PFSK-1 (cell line): ENCODE results near the gene LYPD6.

Experiments used
- FOXP2 ChIP-seq: optimal IDR thresholded peaks from 2 replicates; pipeline ENCODE3; 2011; ENCODE audit warnings: borderline replicate concordance, control low read depth, inconsistent platforms; ENCODE audit not compliant: insufficient read depth; ENCODE audit errors: extremely low read length, extremely low read depth
- POLR2AphosphoS5 ChIP-seq: IDR thresholded peaks from 2 replicates; pipeline ENCODE4 v1.6.1; 2012; ENCODE audit warnings: low read depth, mild to moderate bottlenecking, control low read depth, low read length, moderate library complexity
- REST ChIP-seq, 2 experiments: IDR thresholded peaks; 2 replicates each; pipeline versions ENCODE4 v1.6.1 to v1.8.0; 2011 to 2012; ENCODE audit warnings: low read depth in 2 of 2, low read length in 2 of 2, control low read depth in 1 of 2, inconsistent platforms in 1 of 2, mild to moderate bottlenecking in 1 of 2, moderate library complexity in 1 of 2; ENCODE audit not compliant: insufficient read depth in 1 of 2
- SIN3A ChIP-seq: IDR thresholded peaks from 2 replicates; pipeline ENCODE4 v1.6.1; 2012; ENCODE audit warnings: mild to moderate bottlenecking, low read length, moderate library complexity, borderline replicate concordance; ENCODE audit not compliant: insufficient read depth
- TAF1 ChIP-seq: IDR thresholded peaks from 2 replicates; pipeline ENCODE4 v1.6.1; 2012; ENCODE audit warnings: low read length, control low read depth, borderline replicate concordance; ENCODE audit not compliant: insufficient read depth

The LYPD6 gene

GRCh38 chr2:149296031-149296430 lies 34.4 kb upstream of the LYPD6 start:
- no peak for TF ChIP-seq TAF1
- TF ChIP-seq POLR2AphosphoS5: no peak
- no peak for TF ChIP-seq FOXP2

GRCh38 chr2:149307014-149307413 lies 23.4 kb upstream of the LYPD6 start:
- TF ChIP-seq TAF1: no peak
- no peak for TF ChIP-seq POLR2AphosphoS5
- TF ChIP-seq REST (IDR thresholded peaks at IDR 0.05; ENCODE audit: insufficient read depth in 1 of 2, low read depth in 2 of 2, low read length in 2 of 2): no peak
- no peak for TF ChIP-seq FOXP2
- no peak for TF ChIP-seq SIN3A

- TF ChIP-seq TAF1: no peak
These were observed 20.0 kb upstream of the LYPD6 start for GRCh38 chr2:149310349-149310748.

GRCh38 chr2:149312039-149312438 lies 18.3 kb upstream of the LYPD6 start:
- TF ChIP-seq REST (IDR thresholded peaks at IDR 0.05; ENCODE audit: insufficient read depth in 1 of 2, low read depth in 2 of 2, low read length in 2 of 2) (no peak), FOXP2 (no peak), SIN3A (no peak), TAF1 (no peak), POLR2AphosphoS5 (no peak)

- TF ChIP-seq REST (IDR thresholded peaks at IDR 0.05; ENCODE audit: insufficient read depth in 1 of 2, low read depth in 2 of 2, low read length in 2 of 2) (no peak), TAF1 (no peak)
These were observed 16.8 kb upstream of the LYPD6 start for GRCh38 chr2:149313512-149313972.

GRCh38 chr2:149314687-149315086 lies 15.7 kb upstream of the LYPD6 start:
- no peak for TF ChIP-seq REST (IDR thresholded peaks at IDR 0.05; ENCODE audit: insufficient read depth in 1 of 2, low read depth in 2 of 2, low read length in 2 of 2)
- TF ChIP-seq SIN3A: no peak
- TF ChIP-seq FOXP2: no peak
- TF ChIP-seq POLR2AphosphoS5: no peak
- TF ChIP-seq TAF1: no peak
